Loucy (cell line): ENCODE results near the gene POLA1.

Experiments
- H2AFZ ChIP-seq: fragments of 200-600 bp; sonication (generic); 2 replicates; pipeline ENCODE4 v1.6.0; 2016; ENCODE audit warnings: antibody characterized with exemption, mild to moderate bottlenecking, low read length, moderate library complexity
- H3F3A ChIP-seq: fragments of 200-600 bp; 2 replicates; pipeline ENCODE4 v1.6.0; 2016; ENCODE audit warnings: antibody characterized with exemption, low read depth, mild to moderate bottlenecking
- H3K27me3 ChIP-seq: fragments of 200-600 bp; sonication (generic); 2 replicates; pipeline ENCODE4 v1.6.1; 2014; ENCODE audit warnings: low read length, mild to moderate bottlenecking; ENCODE audit not compliant: insufficient read depth, poor library complexity, severe bottlenecking
- H3K36me3 ChIP-seq: fragments of 200-600 bp; sonication (generic); 2 replicates; pipeline ENCODE4 v1.6.1; 2016; ENCODE audit warnings: low read length; ENCODE audit not compliant: insufficient read depth
- H3K4me1 ChIP-seq: fragments of 200-600 bp; sonication (generic); 2 replicates; pipeline ENCODE4 v1.5.1; 2014; ENCODE audit warnings: low read length, mild to moderate bottlenecking; ENCODE audit not compliant: insufficient read depth, poor library complexity, severe bottlenecking
- H3K4me2 ChIP-seq: fragments of 200-600 bp; sonication (generic); 2 replicates; pipeline ENCODE4 v1.6.0; 2014; ENCODE audit warnings: antibody characterized with exemption, low read length, low read depth, mild to moderate bottlenecking; ENCODE audit not compliant: poor library complexity, severe bottlenecking
- H3K4me3 ChIP-seq: fragments of 200-600 bp; sonication (generic); 2 replicates; pipeline ENCODE4 v1.5.1; 2014; ENCODE audit warnings: low read length, mild to moderate bottlenecking, mixed read lengths; ENCODE audit not compliant: poor library complexity, severe bottlenecking
- H3K79me2 ChIP-seq: fragments of 200-600 bp; sonication (generic); 2 replicates; pipeline ENCODE4 v1.6.1; 2014; ENCODE audit warnings: low read length; ENCODE audit not compliant: insufficient read depth
- H3K9ac ChIP-seq: fragments of 200-600 bp; sonication (generic); 2 replicates; pipeline ENCODE4 v1.6.0; 2014; ENCODE audit warnings: mild to moderate bottlenecking, low read depth, low read length, moderate library complexity; ENCODE audit not compliant: poor library complexity, severe bottlenecking
- H3K9me2 ChIP-seq: fragments of 200-600 bp; sonication (generic); replicated peaks from 2 replicates; pipeline ENCODE4 v1.6.1; 2016; ENCODE audit warnings: low read depth, low read length, mixed read lengths
- H3K9me3 ChIP-seq: fragments of 200-600 bp; sonication (generic); 2 replicates; pipeline ENCODE4 v1.6.1; 2014; ENCODE audit warnings: mild to moderate bottlenecking, antibody characterized with exemption, low read length, low read depth; ENCODE audit not compliant: insufficient read depth
- H4K20me1 ChIP-seq: fragments of 200-600 bp; sonication (generic); 2 replicates; pipeline ENCODE4 v1.6.0; 2014; ENCODE audit warnings: antibody characterized with exemption, low read length, mild to moderate bottlenecking; ENCODE audit not compliant: insufficient read depth, poor library complexity, severe bottlenecking
- CTCF ChIP-seq: fragments of 200-600 bp; sonication (generic); conservative IDR thresholded peaks from 2 replicates; pipeline ENCODE4 v1.5.1; 2014; ENCODE audit warnings: mild to moderate bottlenecking, antibody characterized with exemption, low read length
- EZH2phosphoT487 ChIP-seq: fragments of 200-600 bp; IDR thresholded peaks from 2 replicates; pipeline ENCODE4 v1.6.1; 2018; ENCODE audit warnings: antibody characterized with exemption, mild to moderate bottlenecking, moderate library complexity, borderline replicate concordance

The POLA1 gene

DNA sequence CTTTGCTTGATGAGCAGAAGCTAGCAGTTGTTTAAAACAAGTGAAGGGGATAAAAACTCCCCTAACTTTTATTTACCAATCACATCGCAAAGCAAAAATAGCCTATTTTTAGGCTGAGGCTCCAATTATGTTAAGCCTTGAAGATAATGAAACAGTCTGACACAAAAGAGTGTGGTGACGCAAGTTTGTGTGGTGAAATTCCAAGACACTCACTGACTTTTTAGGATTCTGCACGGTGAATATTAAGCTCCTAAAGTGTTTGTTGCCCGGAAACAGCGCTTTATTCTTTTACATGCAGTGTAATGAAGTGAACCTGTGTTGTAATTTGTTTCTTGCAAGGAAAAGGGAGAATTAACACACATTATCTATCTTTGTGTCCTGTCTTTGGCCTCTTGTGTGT is 74.8 kb downstream of the POLA1 start:
- Histone ChIP-seq H2AFZ (no peak overlapping the region), H3F3A (no peaks in the 10 kb centered on the region), H3K4me3 (no peak overlapping the region), H3K9me3 (no peaks in the 10 kb centered on the region), H3K9me2 (no peaks in the 10 kb centered on the region), H3K4me1 (no peaks in the 10 kb centered on the region), H3K27me3 (no peaks in the 10 kb centered on the region), H4K20me1 (no peaks in the 10 kb centered on the region), H3K9ac (no peak overlapping the region), H3K36me3 (peaks cover 38% of the 10 kb centered on the region; the same call in 1 of the 2 replicates), H3K4me2 (no peak overlapping the region), H3K79me2 (no peaks in the 10 kb centered on the region)
- TF ChIP-seq EZH2phosphoT487 (no peak), CTCF (no peak)

DNA sequence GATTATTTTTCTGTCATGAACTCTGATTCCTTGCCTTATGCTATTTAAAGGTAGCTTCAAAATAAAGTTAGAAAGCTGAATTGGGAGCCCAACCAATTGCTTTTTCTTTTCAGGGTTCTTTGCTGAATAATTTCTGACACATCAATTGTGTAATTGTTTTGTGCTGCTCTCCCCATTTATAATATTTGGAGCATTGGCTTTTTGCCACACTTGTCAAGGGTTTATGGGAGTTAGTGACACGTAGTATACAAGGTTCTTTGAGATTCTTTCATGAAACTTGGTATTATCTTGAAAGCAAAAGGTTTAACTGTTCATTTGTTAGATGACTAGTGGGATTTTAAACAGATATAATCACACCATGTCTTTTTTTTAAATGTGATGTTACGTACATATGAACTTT is 80.9 kb downstream of the POLA1 start:
- H3K4me2 ChIP-seq: no peak overlapping the region
- H3K4me1 ChIP-seq: no peaks in the 10 kb centered on the region

DNA sequence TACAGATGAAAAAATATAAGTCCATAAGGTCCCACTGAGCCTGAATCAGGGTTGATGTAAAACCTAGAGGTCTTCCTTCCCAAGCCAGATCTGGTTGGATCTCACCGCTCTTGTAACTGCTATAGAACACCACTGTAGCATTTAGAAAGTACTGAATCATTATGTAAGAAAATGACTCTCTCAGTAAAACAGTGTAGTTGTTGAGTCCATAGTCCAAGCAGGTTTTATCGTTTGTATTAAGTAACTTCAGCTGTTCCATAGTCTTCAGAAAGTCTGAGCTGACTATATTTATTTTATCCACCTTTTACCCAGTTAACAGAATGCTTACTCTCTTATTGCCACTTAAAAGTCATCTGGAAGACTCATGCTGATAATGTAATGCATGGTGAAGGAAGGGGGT is 82.2 kb downstream of the POLA1 start:
- H3K4me1 ChIP-seq: no peaks in the 10 kb centered on the region
- H3K4me3 ChIP-seq: no peak overlapping the region
- no peak overlapping the region for H3K9ac ChIP-seq
- no peaks in the 10 kb centered on the region for H4K20me1 ChIP-seq
- H3K9me3 ChIP-seq: no peaks in the 10 kb centered on the region
- H3K4me2 ChIP-seq: no peak overlapping the region
- H3K27me3 ChIP-seq: no peaks in the 10 kb centered on the region
- H3F3A ChIP-seq: no peaks in the 10 kb centered on the region
- no peaks in the 10 kb centered on the region for H3K9me2 ChIP-seq
- H2AFZ ChIP-seq: no peak overlapping the region
- no peak for TF ChIP-seq EZH2phosphoT487
- no peak for TF ChIP-seq CTCF
- H3K79me2 ChIP-seq: no peaks in the 10 kb centered on the region
- H3K36me3 ChIP-seq: peaks cover 4% of the 10 kb centered on the region; the same call in 1 of the 2 replicates

More for the DNA sequence above, 80.9 kb downstream of the POLA1 start:
- TF ChIP-seq EZH2phosphoT487 (no peak), CTCF (no peak)
- peaks cover 10% of the 10 kb centered on the region; the same call in 1 of the 2 replicates for H3K36me3 ChIP-seq
- no peaks in the 10 kb centered on the region for H4K20me1 ChIP-seq
- no peak overlapping the region for H3K4me3 ChIP-seq
- no peak overlapping the region for H2AFZ ChIP-seq
- H3K9me2 ChIP-seq: no peaks in the 10 kb centered on the region
- no peaks in the 10 kb centered on the region for H3K27me3 ChIP-seq
- no peaks in the 10 kb centered on the region for H3K9me3 ChIP-seq
- no peaks in the 10 kb centered on the region for H3K79me2 ChIP-seq
- no peak overlapping the region for H3K9ac ChIP-seq
- H3F3A ChIP-seq: no peaks in the 10 kb centered on the region
